Gastroesophageal sphincter (tissue), 3 donors: ENCODE measurements around the gene CDH15.

Experiments used
- POLR2A ChIP-seq, 2 donors: fragments of 450-650 bp; IDR thresholded peaks; one replicate each; pipeline ENCODE4 v1.6.1; 2017; ENCODE audit warnings: antibody characterized with exemption in 2 of 2, mild to moderate bottlenecking in 2 of 2, moderate library complexity in 1 of 2
- POLR2AphosphoS5 ChIP-seq: sonication (generic); formaldehyde crosslinking; IDR thresholded peaks from one replicate; pipeline ENCODE4 v1.6.1; 2017; ENCODE audit warnings: antibody characterized with exemption
- TF ChIP-seq, protein P1 (sequence below), 4 experiments: fragments of 200-600 bp in 2 of 4; fragments of 450-650 bp in 2 of 4; sonication (generic) in 1 of 4; IDR thresholded peaks; one replicate each; pipeline ENCODE4 v1.5.1; 2017 to 2019; ENCODE audit warnings: antibody characterized with exemption in 4 of 4, mild to moderate bottlenecking in 2 of 4, moderate library complexity in 2 of 4

DNA sequence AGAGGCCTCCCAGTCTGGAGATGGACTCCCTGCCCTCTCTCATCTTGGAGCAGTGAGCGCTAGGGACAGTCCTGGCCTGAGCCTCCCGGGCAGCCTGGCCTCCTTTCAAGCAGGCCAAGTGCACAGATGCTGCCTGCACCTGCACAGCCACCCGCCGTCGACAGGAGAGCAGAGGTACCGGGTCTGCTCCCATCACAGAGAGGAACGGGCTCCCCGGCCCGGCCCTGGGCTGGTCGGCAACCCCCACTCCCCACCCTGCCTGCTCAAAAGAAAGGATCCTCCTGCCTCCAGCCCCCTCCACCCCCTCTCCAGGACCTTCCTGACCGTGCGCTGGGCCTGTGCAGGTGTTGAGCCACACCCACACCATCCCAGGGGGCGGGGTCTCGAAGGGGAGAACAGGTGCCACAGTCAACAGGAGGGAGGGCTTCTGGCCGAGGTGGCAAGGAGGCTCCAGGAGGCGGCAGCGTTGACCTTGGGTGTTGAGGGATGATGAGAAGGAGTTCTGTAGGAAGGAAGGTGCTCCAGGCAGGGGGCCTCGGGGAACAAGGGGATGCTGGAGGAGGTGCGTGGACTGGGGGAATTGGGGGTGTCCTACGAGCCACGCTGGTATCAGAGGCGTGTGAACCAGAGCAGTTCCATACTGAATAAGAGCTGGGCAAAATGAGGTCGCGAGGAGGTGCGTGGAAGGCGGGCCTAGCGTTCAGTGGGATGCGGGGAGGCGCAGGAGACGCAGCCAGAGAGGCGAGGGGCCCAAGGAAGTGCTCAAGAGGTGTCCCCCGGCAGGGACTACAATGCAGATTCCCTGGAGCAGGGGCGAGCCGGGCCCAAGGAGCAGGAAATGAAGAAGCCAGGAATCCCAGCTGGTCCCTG lies 967 bp upstream of the CDH15 start:
- TF ChIP-seq, protein P1, sequence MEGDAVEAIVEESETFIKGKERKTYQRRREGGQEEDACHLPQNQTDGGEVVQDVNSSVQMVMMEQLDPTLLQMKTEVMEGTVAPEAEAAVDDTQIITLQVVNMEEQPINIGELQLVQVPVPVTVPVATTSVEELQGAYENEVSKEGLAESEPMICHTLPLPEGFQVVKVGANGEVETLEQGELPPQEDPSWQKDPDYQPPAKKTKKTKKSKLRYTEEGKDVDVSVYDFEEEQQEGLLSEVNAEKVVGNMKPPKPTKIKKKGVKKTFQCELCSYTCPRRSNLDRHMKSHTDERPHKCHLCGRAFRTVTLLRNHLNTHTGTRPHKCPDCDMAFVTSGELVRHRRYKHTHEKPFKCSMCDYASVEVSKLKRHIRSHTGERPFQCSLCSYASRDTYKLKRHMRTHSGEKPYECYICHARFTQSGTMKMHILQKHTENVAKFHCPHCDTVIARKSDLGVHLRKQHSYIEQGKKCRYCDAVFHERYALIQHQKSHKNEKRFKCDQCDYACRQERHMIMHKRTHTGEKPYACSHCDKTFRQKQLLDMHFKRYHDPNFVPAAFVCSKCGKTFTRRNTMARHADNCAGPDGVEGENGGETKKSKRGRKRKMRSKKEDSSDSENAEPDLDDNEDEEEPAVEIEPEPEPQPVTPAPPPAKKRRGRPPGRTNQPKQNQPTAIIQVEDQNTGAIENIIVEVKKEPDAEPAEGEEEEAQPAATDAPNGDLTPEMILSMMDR (IDR thresholded peaks at IDR 0.05), result no peak
- TF ChIP-seq POLR2A (IDR thresholded peaks at IDR 0.05) (no peak), POLR2AphosphoS5 (no peak)
